K562 (cell line): ENCODE data around the gene AHI1. TPM values are rescaled to one million over a fixed set of nuclear protein-coding genes. Genes with fewer than 3 reads are reported as not detected.

ENCODE experiments used
- ATAC-seq: fragments of 200-7000 bp; cut with Tn5 transposase; 3 replicates; pipeline ENCODE4 v1.9.1; 2020; ENCODE audit warnings: moderate library complexity
- BruUV-seq: library from RNA; stranded (reverse); fragments of 400-500 nt; replicated peaks from 2 replicates; lab custom pipeline; 2021; lab: Mats Ljungman, UMichigan
- CTCF ChIA-PET: fragments of 300-600 bp; formaldehyde crosslinking; extraction: SDS; loops from one replicate; lab custom pipeline; 2021; ENCODE audit warnings: low intra/inter-chr PET ratio; lab: Yijun Ruan, JAX
- POLR2A ChIA-PET: fragments of 300-600, 350-650 bp; sonication (Branson Sonifier 250); formaldehyde crosslinking; extraction: SDS; loops from one replicate; lab custom pipeline; 2021; ENCODE audit warnings: antibody characterized with exemption, inconsistent platforms; lab: Yijun Ruan, JAX
- DNase-seq, 4 experiments: peaks; one replicate each; pipeline versions ENCODE4 v3.0.0 to v3.0.0-alpha.2; 2011 to 2018; ENCODE audit warnings: low spot score in 3 of 4, mixed read lengths in 3 of 4; ENCODE audit errors: extremely low read depth in 1 of 4
- FAIRE-seq: peaks from 2 replicates; lab custom pipeline; 2011; peaks lifted over from hg19 to GRCh38; lab: Jason Lieb, UNC
- H2AFZ ChIP-seq: 2 replicates; pipeline ENCODE4 v1.6.0; 2011; ENCODE audit warnings: low read depth, low read length, control low read depth, inconsistent platforms
- H3K27ac ChIP-seq: fragments of 200-600 bp; 3 replicates; pipeline ENCODE4 v1.8.0; 2011; ENCODE audit warnings: low read depth, mild to moderate bottlenecking, control low read depth, inconsistent platforms, low read length, moderate library complexity, mixed read lengths; ENCODE audit errors: extremely low read depth
- H3K27me3 ChIP-seq, 2 experiments: fragments of 300-600 bp in 1 of 2; 2 replicates in 1 of 2; 3 replicates in 1 of 2; pipeline versions ENCODE4 v1.6.0 to v1.8.0; 2011; ENCODE audit warnings: inconsistent platforms in 2 of 2, low read length in 2 of 2, mild to moderate bottlenecking in 1 of 2, mixed read lengths in 1 of 2, moderate library complexity in 1 of 2; ENCODE audit not compliant: control insufficient read depth in 2 of 2, insufficient read depth in 2 of 2
- H3K36me3 ChIP-seq: fragments of 300-600 bp; 3 replicates; pipeline ENCODE4 v1.8.0; 2011; ENCODE audit warnings: mild to moderate bottlenecking, low read length, inconsistent platforms; ENCODE audit not compliant: control insufficient read depth, insufficient read depth
- H3K4me1 ChIP-seq, 2 experiments: fragments of 200-600 bp in 1 of 2; replicated peaks in 1 of 2; 2 replicates in 1 of 2; 3 replicates in 1 of 2; pipeline versions ENCODE4 v1.5.1 to v1.8.0; 2011; ENCODE audit warnings: inconsistent platforms in 2 of 2, low read length in 2 of 2, mild to moderate bottlenecking in 1 of 2, mixed read lengths in 1 of 2, moderate library complexity in 1 of 2; ENCODE audit not compliant: control insufficient read depth in 2 of 2, insufficient read depth in 2 of 2
- H3K4me2 ChIP-seq: 2 replicates; pipeline ENCODE4 v1.6.1; 2011; ENCODE audit warnings: low read length, control low read depth, inconsistent platforms, mixed read lengths; ENCODE audit not compliant: insufficient read depth
- H3K4me3 ChIP-seq: fragments of 200-600 bp; sonication (generic), shearing (Covaris generic); 2 replicates; pipeline ENCODE4 v1.5.1; 2016; ENCODE audit warnings: control low read depth, inconsistent platforms
- H3K79me2 ChIP-seq: fragments of 200-600 bp; 3 replicates; pipeline ENCODE4 v1.8.0; 2011; ENCODE audit warnings: low read length, inconsistent platforms; ENCODE audit not compliant: control insufficient read depth, insufficient read depth
- H3K9ac ChIP-seq, 2 experiments: 2 replicates each; pipeline versions ENCODE4 v1.6.0 to v1.6.1; 2011; ENCODE audit warnings: low read depth in 2 of 2, low read length in 2 of 2, control low read depth in 1 of 2, inconsistent platforms in 1 of 2, mild to moderate bottlenecking in 1 of 2, mixed read lengths in 1 of 2; ENCODE audit not compliant: insufficient read depth in 1 of 2
- H3K9me1 ChIP-seq: one replicate; pipeline ENCODE4 v1.6.0; 2011; ENCODE audit warnings: inconsistent platforms, mild to moderate bottlenecking, low read length, moderate library complexity; ENCODE audit not compliant: control insufficient read depth, insufficient read depth
- H3K9me3 ChIP-seq: replicated peaks from 2 replicates; pipeline ENCODE4 v1.5.1; 2011; ENCODE audit warnings: low read depth, low read length, inconsistent platforms; ENCODE audit not compliant: control insufficient read depth, insufficient read depth
- H4K20me1 ChIP-seq: replicated peaks from 2 replicates; pipeline ENCODE4 v1.6.1; 2011; ENCODE audit warnings: low read length, inconsistent platforms, mixed read lengths; ENCODE audit not compliant: control insufficient read depth, insufficient read depth
- ARID3A ChIP-seq: IDR thresholded peaks from 2 replicates; pipeline ENCODE4 v1.6.1; 2012; ENCODE audit warnings: low read depth, low read length, improper control_type of control experiment, borderline replicate concordance
- C11orf30 ChIP-seq: fragments of 450-650 bp; IDR thresholded peaks from 2 replicates; pipeline ENCODE4 v1.6.1; 2016; ENCODE audit warnings: low read depth, mild to moderate bottlenecking
- MAFK ChIP-seq: IDR thresholded peaks from 2 replicates; pipeline ENCODE4 v1.6.1; 2011; ENCODE audit warnings: low read length, improper control_type of control experiment
- PTRF ChIP-seq: fragments of 450-650 bp; IDR thresholded peaks from 2 replicates; pipeline ENCODE4 v1.6.1; 2016; ENCODE audit warnings: mild to moderate bottlenecking, missing genetic modification characterization, missing compliant biosample characterization
- PYGO2 ChIP-seq: fragments of 450-650 bp; IDR thresholded peaks from 2 replicates; pipeline ENCODE4 v1.6.1; 2016; ENCODE audit warnings: mild to moderate bottlenecking, missing genetic modification characterization, moderate library complexity, missing compliant biosample characterization
- ZFP1 ChIP-seq: fragments of 450-650 bp; formaldehyde crosslinking; IDR thresholded peaks from 2 replicates; pipeline ENCODE4 v1.4.0; 2020; ENCODE audit warnings: mild to moderate bottlenecking, mixed read lengths
- ZNF212 ChIP-seq: fragments of 450-650 bp; formaldehyde crosslinking; IDR thresholded peaks from 2 replicates; pipeline ENCODE4 v1.4.0; 2020; ENCODE audit warnings: mild to moderate bottlenecking
- WGBS: fragments of 100-300 bp; shearing (Covaris generic); methylation state at CpG from one replicate; pipeline ENCODE4 v1.1.6; 2016; ENCODE audit warnings: low coverage, mixed read lengths; ENCODE audit not compliant: insufficient coverage; ENCODE audit errors: missing lambda C conversion rate; 5-methylcytosine and 5-hydroxymethylcytosine counted together
- in situ Hi-C: fragments of 300-500 bp; cut with MboI; formaldehyde crosslinking; loops from 4 replicates; pipeline ENCODE4 v1.15.0; 2018; ENCODE audit warnings: inconsistent platforms, mixed read lengths
- intact Hi-C: fragments of 100-400 bp; cut with micrococcal nuclease; formaldehyde crosslinking; loops from 2 replicates; pipeline ENCODE4 v1.14.2; 2022
- polyA plus RNA-seq, 8 experiments: library from polyadenylated mRNA; depleted of rRNA in 4 of 8; stranded (reverse) in 5 of 8; unstranded in 3 of 8; fragments of >200 nt; fragmentation: Nextera tagmentation in 2 of 8; fragmentation: Illumina TruSeq in 1 of 8; extraction: Ambion mirVana in 2 of 8; extraction: Trizol in 1 of 8; gene quantifications; 2 replicates each; pipeline versions ENCODE4 v1.2.1 to v1.2.3, GENCODE V29; 2011 to 2014; ENCODE audit warnings: inconsistent platforms in 1 of 8, missing spikeins in 1 of 8
- total RNA-seq, 7 experiments: library from RNA; depleted of rRNA in 6 of 7; stranded (reverse); fragments of >200 nt in 6 of 7; fragmentation: Illumina TruSeq in 2 of 7; extraction: Trizol in 2 of 7; gene quantifications; 2 replicates each; pipeline versions ENCODE4 v1.2.1 to v1.2.3, GENCODE V29; 2011 to 2021; ENCODE audit warnings: low replicate concordance in 1 of 7
- TF ChIP-seq, protein P1 (sequence below): fragments of 450-650 bp; IDR thresholded peaks from 2 replicates; pipeline ENCODE4 v1.6.1; 2017; ENCODE audit warnings: antibody characterized with exemption, mild to moderate bottlenecking
- TF ChIP-seq, protein P2 (sequence below), 3 experiments: fragments of 200-800 bp in 1 of 3; sonication (Bioruptor generic) in 1 of 3; sonication (generic) in 1 of 3; formaldehyde crosslinking in 1 of 3; IDR thresholded peaks; 2 replicates each; pipeline versions ENCODE4 v1.6.1 to v1.8.0; 2016 to 2022; ENCODE audit warnings: mild to moderate bottlenecking in 2 of 3, missing compliant biosample characterization in 2 of 3, missing genetic modification characterization in 2 of 3, missing genetic modification reagents in 1 of 3

Gene AHI1
- total and polyA plus RNA-seq, 9 of the 15 experiments (the other 6 are each of a cell fraction or from before 2014, with no cell fraction given): 24.7 to 54.9 (median 32.2) TPM

DNA sequence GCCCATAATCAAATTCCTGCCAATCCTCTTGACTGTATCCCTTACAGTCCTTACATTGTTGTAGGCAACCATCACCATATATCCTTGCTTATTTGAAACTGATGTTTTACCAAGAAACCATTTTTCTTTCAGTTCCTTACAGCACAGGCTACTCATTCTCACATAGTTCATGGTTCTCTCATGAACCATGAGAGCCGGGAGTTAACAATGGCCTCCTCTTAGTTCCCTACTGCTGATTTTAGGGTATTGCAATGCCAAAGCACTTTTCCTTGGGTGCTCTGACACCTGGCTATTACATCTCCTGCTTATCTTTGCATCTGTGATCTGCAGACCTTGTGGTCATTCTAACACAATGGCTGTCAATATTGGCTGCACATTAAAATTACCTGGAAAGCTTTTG lies 183.0 kb downstream of the AHI1 start (continued):
- TF ChIP-seq, protein P1, sequence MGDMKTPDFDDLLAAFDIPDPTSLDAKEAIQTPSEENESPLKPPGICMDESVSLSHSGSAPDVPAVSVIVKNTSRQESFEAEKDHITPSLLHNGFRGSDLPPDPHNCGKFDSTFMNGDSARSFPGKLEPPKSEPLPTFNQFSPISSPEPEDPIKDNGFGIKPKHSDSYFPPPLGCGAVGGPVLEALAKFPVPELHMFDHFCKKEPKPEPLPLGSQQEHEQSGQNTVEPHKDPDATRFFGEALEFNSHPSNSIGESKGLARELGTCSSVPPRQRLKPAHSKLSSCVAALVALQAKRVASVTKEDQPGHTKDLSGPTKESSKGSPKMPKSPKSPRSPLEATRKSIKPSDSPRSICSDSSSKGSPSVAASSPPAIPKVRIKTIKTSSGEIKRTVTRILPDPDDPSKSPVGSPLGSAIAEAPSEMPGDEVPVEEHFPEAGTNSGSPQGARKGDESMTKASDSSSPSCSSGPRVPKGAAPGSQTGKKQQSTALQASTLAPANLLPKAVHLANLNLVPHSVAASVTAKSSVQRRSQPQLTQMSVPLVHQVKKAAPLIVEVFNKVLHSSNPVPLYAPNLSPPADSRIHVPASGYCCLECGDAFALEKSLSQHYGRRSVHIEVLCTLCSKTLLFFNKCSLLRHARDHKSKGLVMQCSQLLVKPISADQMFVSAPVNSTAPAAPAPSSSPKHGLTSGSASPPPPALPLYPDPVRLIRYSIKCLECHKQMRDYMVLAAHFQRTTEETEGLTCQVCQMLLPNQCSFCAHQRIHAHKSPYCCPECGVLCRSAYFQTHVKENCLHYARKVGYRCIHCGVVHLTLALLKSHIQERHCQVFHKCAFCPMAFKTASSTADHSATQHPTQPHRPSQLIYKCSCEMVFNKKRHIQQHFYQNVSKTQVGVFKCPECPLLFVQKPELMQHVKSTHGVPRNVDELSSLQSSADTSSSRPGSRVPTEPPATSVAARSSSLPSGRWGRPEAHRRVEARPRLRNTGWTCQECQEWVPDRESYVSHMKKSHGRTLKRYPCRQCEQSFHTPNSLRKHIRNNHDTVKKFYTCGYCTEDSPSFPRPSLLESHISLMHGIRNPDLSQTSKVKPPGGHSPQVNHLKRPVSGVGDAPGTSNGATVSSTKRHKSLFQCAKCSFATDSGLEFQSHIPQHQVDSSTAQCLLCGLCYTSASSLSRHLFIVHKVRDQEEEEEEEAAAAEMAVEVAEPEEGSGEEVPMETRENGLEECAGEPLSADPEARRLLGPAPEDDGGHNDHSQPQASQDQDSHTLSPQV: peak; percentile 49; the same call in 1 of the 2 replicates

- BruUV-seq: no TSS peak
- no peak overlapping the region for H3K9ac ChIP-seq
- no peak overlapping the region for H2AFZ ChIP-seq
- H3K27ac ChIP-seq: no peak overlapping the region
- no peak for ATAC-seq
- H3K79me2 ChIP-seq: no peaks in the 10 kb centered on the region
- in situ Hi-C loops (no loop called here), intact Hi-C loops (no loop called here)
- no peaks in the 10 kb centered on the region for H3K9me1 ChIP-seq
- DNase-seq: no peak
- no peaks in the 10 kb centered on the region for H4K20me1 ChIP-seq
- H3K4me2 ChIP-seq: no peak overlapping the region
- FAIRE-seq: no peak
- H3K27me3 ChIP-seq: no peaks in the 10 kb centered on the region
- ChIA-PET CTCF (no interaction called here), POLR2A (no interaction called here)
- WGBS: 41% methylated on average over 4 of the region's 4 CpGs
- H3K36me3 ChIP-seq: peaks cover 16% of the 10 kb centered on the region; the same call in 2 of the 3 replicates
- no peaks in the 10 kb centered on the region for H3K9me3 ChIP-seq
- no peak overlapping the region for H3K4me3 ChIP-seq
- peaks cover 7 to 49% of the 10 kb centered on the region in 2 experiments for H3K4me1 ChIP-seq
- TF ChIP-seq, protein P2, sequence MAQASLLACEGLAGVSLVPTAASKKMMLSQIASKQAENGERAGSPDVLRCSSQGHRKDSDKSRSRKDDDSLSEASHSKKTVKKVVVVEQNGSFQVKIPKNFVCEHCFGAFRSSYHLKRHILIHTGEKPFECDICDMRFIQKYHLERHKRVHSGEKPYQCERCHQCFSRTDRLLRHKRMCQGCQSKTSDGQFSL (CRISPR knock-in tag; IDR thresholded peaks at IDR 0.05): no peak
- TF ChIP-seq, protein P2 (tag; IDR thresholded peaks at IDR 0.05): no peak
- TF ChIP-seq PYGO2 (no peak), PTRF (tag) (no peak), C11orf30 (peak; percentile 71), MAFK (peak; percentile 57; the same call in 1 of the 2 replicates), ZFP1 (CRISPR knock-in tag) (no peak), ARID3A (no peak), ZNF212 (no peak)
These were observed 185.9 kb downstream of the AHI1 start for GRCh38 chr6:135311446-135312200.
